Inflammatory macrophage treated with lipopolysaccharide for 4 hours (primary cell): ENCODE data around the gene BST1.

Experiments
- DNase-seq: peaks from one replicate; pipeline ENCODE4 v3.0.0-alpha.2; 2020

The BST1 gene

GRCh38 chr4:15676899-15677298 lies 26.0 kb upstream of the BST1 start:
- DNase-seq = no peak

GRCh38 chr4:15677507-15677988 lies 25.3 kb upstream of the BST1 start:
- DNase-seq = no peak

- no peak for DNase-seq
These were observed 21.8 kb upstream of the BST1 start for GRCh38 chr4:15681067-15681371.

GRCh38 chr4:15681372-15682241 lies 21.3 kb upstream of the BST1 start, which contains the start of gene FAM200B:
Gene FAM200B, plus strand, starts transcription at chr4:15681827. Its CDS starts 5,151 bp downstream, at chr4:15686978.
- peak; percentile 98 for DNase-seq

GRCh38 chr4:15682242-15683142 lies 20.4 kb upstream of the BST1 start:
- DNase-seq = peak; percentile 69

GRCh38 chr4:15683143-15683495 lies 19.7 kb upstream of the BST1 start:
- peak; percentile 63 for DNase-seq

GRCh38 chr4:15684498-15684897 lies 18.4 kb upstream of the BST1 start:
- no peak for DNase-seq

- no peak for DNase-seq
These were observed 14.8 kb upstream of the BST1 start for GRCh38 chr4:15688051-15688450.

- peak; percentile 82 for DNase-seq
These were observed 13.3 kb upstream of the BST1 start for GRCh38 chr4:15689540-15689939.

GRCh38 chr4:15690020-15690809 lies 12.7 kb upstream of the BST1 start:
- DNase-seq = peak; percentile 86

GRCh38 chr4:15691346-15692135 lies 11.3 kb upstream of the BST1 start:
- DNase-seq = peak; percentile 60

GRCh38 chr4:15692602-15693001 lies 10.3 kb upstream of the BST1 start:
- no peak for DNase-seq

- DNase-seq = no peak
These were observed 8.4 kb upstream of the BST1 start for GRCh38 chr4:15694431-15694830.

- no peak for DNase-seq
These were observed 7.6 kb upstream of the BST1 start for GRCh38 chr4:15695240-15695699.

GRCh38 chr4:15695729-15696128 lies 7.1 kb upstream of the BST1 start:
- no peak for DNase-seq

GRCh38 chr4:15696866-15697265 lies 6.0 kb upstream of the BST1 start:
- no peak for DNase-seq

- no peak for DNase-seq
These were observed 574 bp downstream of the BST1 start for GRCh38 chr4:15703439-15703838.

- DNase-seq = no peak
These were observed 1.3 kb downstream of the BST1 start for GRCh38 chr4:15704129-15704528.

GRCh38 chr4:15706646-15707362 lies 3.9 kb downstream of the BST1 start:
- DNase-seq = no peak

GRCh38 chr4:15707363-15707715 lies 4.5 kb downstream of the BST1 start:
- no peak for DNase-seq

GRCh38 chr4:15711762-15712161 lies 8.9 kb downstream of the BST1 start:
- DNase-seq = no peak
